ENCODE measurements around the gene SRSF7. TPM values are rescaled to one million over a fixed set of nuclear protein-coding genes. Genes with fewer than 3 reads are reported as not detected.

The SRSF7 gene
- total RNA-seq, 4 donors from 2014 or later, result 80.8 to 121 (median 117) TPM

GRCh38 chr2:38748943-38749804 lies 2.0 kb downstream of the SRSF7 start:
- peaks cover 48 to 51% of the 10 kb centered on the region in 2 donors for H3K36me3 ChIP-seq
- peaks cover 9 to 15% of the 10 kb centered on the region in 2 donors for H3K4me1 ChIP-seq
- no peaks in the 10 kb centered on the region for H3K27me3 ChIP-seq
- no peak for TF ChIP-seq POLR2A (IDR thresholded peaks at IDR 0.05)
- no peak for TF ChIP-seq CTCF (IDR thresholded peaks at IDR 0.05)
- no peak for DNase-seq
- intact Hi-C loops (cut with DNase I), result no loop called here
- peak overlapping the region in 1 of 3 donors; percentile 93 for H3K4me3 ChIP-seq (replicated peaks in 1 of 3)
- peak overlapping the region in 1 of 3 donors; percentile 99 for H3K27ac ChIP-seq
- H3K9me3 ChIP-seq, result no peaks in the 10 kb centered on the region
- 69 to 70% methylated on average over 26 of the region's 26 CpGs for WGBS, 2 donors

- H3K36me3 ChIP-seq, result peaks cover 56 to 57% of the 10 kb centered on the region in 2 donors
- TF ChIP-seq POLR2A (IDR thresholded peaks at IDR 0.05) (no peak), CTCF (IDR thresholded peaks at IDR 0.05) (no peak)
Measured at GRCh38 chr2:38748391-38748790, 2.8 kb downstream of the SRSF7 start.

GRCh38 chr2:38747819-38748218 lies 3.3 kb downstream of the SRSF7 start:
- no peak overlapping the region for H3K27ac ChIP-seq
- H3K9me3 ChIP-seq, result no peaks in the 10 kb centered on the region
- peaks cover 9 to 18% of the 10 kb centered on the region in 2 donors for H3K4me1 ChIP-seq
- H3K4me3 ChIP-seq (replicated peaks in 1 of 3), result no peak overlapping the region
- peaks cover 57 to 60% of the 10 kb centered on the region in 2 donors for H3K36me3 ChIP-seq
- H3K27me3 ChIP-seq, result no peaks in the 10 kb centered on the region
- WGBS, 2 donors, result 82 to 83% methylated on average over 5 of the region's 5 CpGs
- TF ChIP-seq POLR2A (IDR thresholded peaks at IDR 0.05) (no peak), CTCF (IDR thresholded peaks at IDR 0.05) (no peak)
- intact Hi-C loops (cut with DNase I), result no loop called here
- DNase-seq, result no peak

More at GRCh38 chr2:38748391-38748790, 2.8 kb downstream of the SRSF7 start:
- intact Hi-C loops (cut with DNase I), result no loop called here
- no peak for DNase-seq
- Histone ChIP-seq H3K27ac (no peak overlapping the region), H3K27me3 (no peaks in the 10 kb centered on the region), H3K9me3 (no peaks in the 10 kb centered on the region), H3K4me3 (replicated peaks in 1 of 3) (no peak overlapping the region), H3K4me1 (peaks cover 9 to 18% of the 10 kb centered on the region in 2 donors)
- 86 to 92% methylated on average over 9 of the region's 9 CpGs for WGBS, 2 donors

GRCh38 chr2:38747007-38747424 lies 4.1 kb downstream of the SRSF7 start:
- peaks cover 60 to 61% of the 10 kb centered on the region in 2 donors for H3K36me3 ChIP-seq

More at GRCh38 chr2:38747007-38747424, 4.1 kb downstream of the SRSF7 start:
- Histone ChIP-seq H3K4me3 (replicated peaks in 1 of 3) (no peak overlapping the region), H3K27me3 (no peaks in the 10 kb centered on the region), H3K4me1 (peaks cover 9 to 18% of the 10 kb centered on the region in 2 donors), H3K27ac (no peak overlapping the region), H3K9me3 (no peaks in the 10 kb centered on the region)
- no peak for DNase-seq
- no peak for TF ChIP-seq CTCF (IDR thresholded peaks at IDR 0.05)
- TF ChIP-seq POLR2A (IDR thresholded peaks at IDR 0.05), result no peak
- intact Hi-C loops (cut with DNase I), result no loop called here
- WGBS, 2 donors, result 84 to 85% methylated on average over 4 of the region's 4 CpGs
